NCI-H774 (cell line): ENCODE data around the gene KRTAP10-5.

Source experiments
- DNase-seq: peaks from one replicate; lab custom pipeline; 2025; lab: John Stamatoyannopoulos, UW

Gene KRTAP10-5

GRCh38 chr21:44529503-44530125, 50.8 kb downstream of the KRTAP10-5 start:
- DNase-seq = no peak
